Kidney glomerular epithelial cell (primary cell): ENCODE results near the gene CHAF1B.

ENCODE experiments used
- DNase-seq: peaks from one replicate; lab custom pipeline; 2025; lab: John Stamatoyannopoulos, UW

Gene CHAF1B

GRCh38 chr21:36463991-36464390 is 78.8 kb downstream of the CHAF1B start:
- DNase-seq, result no peak

- no peak for DNase-seq
Measured at GRCh38 chr21:36464590-36464989, 79.4 kb downstream of the CHAF1B start.

GRCh38 chr21:36465478-36465877 is 80.3 kb downstream of the CHAF1B start:
- no peak for DNase-seq

- DNase-seq, result no peak
Measured at GRCh38 chr21:36466061-36466511, 80.9 kb downstream of the CHAF1B start.
